Vagina (tissue), 2 donors: ENCODE results near the gene CALML3. TPM values are rescaled to one million over a fixed set of nuclear protein-coding genes. Genes with fewer than 3 reads are reported as not detected.

Source experiments
- DNase-seq, 2 donors: peaks; one replicate each; pipeline ENCODE4 v3.0.0-alpha.2; 2017; ENCODE audit errors: extremely low spot score in 2 of 2
- H3K27ac ChIP-seq: fragments of 200-600 bp; sonication (generic); one replicate; pipeline ENCODE4 v1.5.1; 2019
- H3K27me3 ChIP-seq: fragments of 200-600 bp; sonication (generic); one replicate; pipeline ENCODE4 v1.5.1; 2019
- H3K36me3 ChIP-seq, 2 donors: fragments of 200-600 bp; sonication (generic); one replicate each; pipeline ENCODE4 v1.5.1; 2017 to 2019
- H3K4me1 ChIP-seq: fragments of 200-600 bp; sonication (generic); one replicate; pipeline ENCODE4 v1.5.1; 2019
- H3K4me3 ChIP-seq, 2 donors: fragments of 200-600 bp; sonication (generic); 1 replicate in 1 of 2; 2 replicates in 1 of 2; pipeline ENCODE4 v1.5.1; 2016 to 2019
- H3K9me3 ChIP-seq: fragments of 200-600 bp; sonication (generic); one replicate; pipeline ENCODE4 v1.5.1; 2019
- POLR2A ChIP-seq, 2 donors: fragments of 450-650 bp; IDR thresholded peaks; one replicate each; pipeline ENCODE4 v1.6.1; 2017; ENCODE audit warnings: antibody characterized with exemption in 2 of 2, mild to moderate bottlenecking in 2 of 2, moderate library complexity in 2 of 2
- POLR2AphosphoS5 ChIP-seq, 2 donors: sonication (generic); formaldehyde crosslinking; IDR thresholded peaks; one replicate each; pipeline ENCODE4 v1.9.0; 2017; ENCODE audit warnings: antibody characterized with exemption in 2 of 2, mild to moderate bottlenecking in 2 of 2, low read depth in 1 of 2; ENCODE audit not compliant: insufficient read depth in 1 of 2
- intact Hi-C: fragments of 100-400 bp; cut with DNase I; formaldehyde crosslinking; loops from one replicate; pipeline ENCODE4 v1.15.1; 2023
- total RNA-seq: library from RNA; depleted of rRNA; stranded (reverse); fragments of >200 nt; gene quantifications from one replicate; pipeline ENCODE4 v1.2.3, GENCODE V29; 2016
- TF ChIP-seq, protein P1 (sequence below), 3 experiments: fragments of 450-650 bp in 2 of 3; fragments of 200-600 bp in 1 of 3; sonication (generic) in 1 of 3; IDR thresholded peaks; one replicate each; pipeline ENCODE4 v1.5.1; 2017 to 2019; ENCODE audit warnings: antibody characterized with exemption in 3 of 3, mild to moderate bottlenecking in 2 of 3, moderate library complexity in 2 of 3

CALML3 gene
- total RNA-seq, 1 donor from 2014 or later, result 50.6 TPM

DNA sequence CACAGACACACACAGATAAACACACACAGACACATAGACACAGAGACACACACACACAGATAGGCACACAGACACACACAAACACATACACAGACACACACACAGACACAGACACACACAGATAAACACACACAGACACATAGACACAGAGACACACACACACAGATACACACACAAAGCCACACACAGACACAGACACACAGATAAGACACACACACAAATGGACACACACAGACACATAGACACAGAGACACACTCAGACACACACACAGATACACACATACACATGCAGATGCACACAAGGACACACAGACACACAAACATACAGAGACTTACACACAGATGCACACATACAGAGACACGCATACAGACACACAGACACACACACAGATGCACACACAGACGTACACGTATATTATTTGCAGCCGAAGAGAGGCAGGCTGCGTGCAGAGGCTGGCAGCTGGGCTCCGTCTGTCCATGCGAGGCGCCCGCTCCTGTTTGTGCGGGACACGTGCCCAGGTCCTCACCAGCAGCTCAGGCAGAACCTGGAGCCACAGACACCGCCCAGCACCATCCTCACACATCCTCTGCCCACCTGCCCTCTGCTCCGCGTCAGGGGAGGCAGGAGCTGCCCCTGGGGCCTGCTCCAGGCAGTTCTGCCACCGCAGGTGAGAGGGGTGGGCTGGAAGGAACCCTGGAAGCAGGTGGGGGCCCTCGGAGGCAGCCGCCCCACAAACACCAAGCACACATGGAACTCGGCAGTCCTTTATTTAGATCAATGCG lies 26.6 kb upstream of the CALML3 start:
- TF ChIP-seq, protein P1, sequence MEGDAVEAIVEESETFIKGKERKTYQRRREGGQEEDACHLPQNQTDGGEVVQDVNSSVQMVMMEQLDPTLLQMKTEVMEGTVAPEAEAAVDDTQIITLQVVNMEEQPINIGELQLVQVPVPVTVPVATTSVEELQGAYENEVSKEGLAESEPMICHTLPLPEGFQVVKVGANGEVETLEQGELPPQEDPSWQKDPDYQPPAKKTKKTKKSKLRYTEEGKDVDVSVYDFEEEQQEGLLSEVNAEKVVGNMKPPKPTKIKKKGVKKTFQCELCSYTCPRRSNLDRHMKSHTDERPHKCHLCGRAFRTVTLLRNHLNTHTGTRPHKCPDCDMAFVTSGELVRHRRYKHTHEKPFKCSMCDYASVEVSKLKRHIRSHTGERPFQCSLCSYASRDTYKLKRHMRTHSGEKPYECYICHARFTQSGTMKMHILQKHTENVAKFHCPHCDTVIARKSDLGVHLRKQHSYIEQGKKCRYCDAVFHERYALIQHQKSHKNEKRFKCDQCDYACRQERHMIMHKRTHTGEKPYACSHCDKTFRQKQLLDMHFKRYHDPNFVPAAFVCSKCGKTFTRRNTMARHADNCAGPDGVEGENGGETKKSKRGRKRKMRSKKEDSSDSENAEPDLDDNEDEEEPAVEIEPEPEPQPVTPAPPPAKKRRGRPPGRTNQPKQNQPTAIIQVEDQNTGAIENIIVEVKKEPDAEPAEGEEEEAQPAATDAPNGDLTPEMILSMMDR (IDR thresholded peaks at IDR 0.05), result no peak
- TF ChIP-seq POLR2A (IDR thresholded peaks at IDR 0.05), result no peak
- TF ChIP-seq POLR2AphosphoS5 (IDR thresholded peaks at IDR 0.05; ENCODE audit: insufficient read depth in 1 of 2, low read depth in 1 of 2), result no peak
- Histone ChIP-seq H3K9me3 (no peaks in the 10 kb centered on the region), H3K27me3 (no peaks in the 10 kb centered on the region), H3K36me3 (no peaks in the 10 kb centered on the region), H3K27ac (no peak overlapping the region), H3K4me3 (peak overlapping the region in 1 of 2 donors; percentile 28), H3K4me1 (peaks cover 27% of the 10 kb centered on the region)
- no peak for DNase-seq
- intact Hi-C loops, result no loop called here

GRCh38 chr10:5498791-5499492 lies 25.8 kb upstream of the CALML3 start:
- no peaks in the 10 kb centered on the region for H3K36me3 ChIP-seq
- H3K4me3 ChIP-seq, result peak overlapping the region in 1 of 2 donors; percentile 28
- no peaks in the 10 kb centered on the region for H3K9me3 ChIP-seq
- intact Hi-C loops, result no loop called here
- peaks cover 28% of the 10 kb centered on the region for H3K4me1 ChIP-seq
- DNase-seq, result no peak
- no peak overlapping the region for H3K27ac ChIP-seq
- TF ChIP-seq, protein P1 (IDR thresholded peaks at IDR 0.05), result no peak
- TF ChIP-seq POLR2AphosphoS5 (IDR thresholded peaks at IDR 0.05; ENCODE audit: insufficient read depth in 1 of 2, low read depth in 1 of 2) (no peak), POLR2A (IDR thresholded peaks at IDR 0.05) (no peak)
- no peaks in the 10 kb centered on the region for H3K27me3 ChIP-seq

GRCh38 chr10:5499493-5500140 lies 25.1 kb upstream of the CALML3 start, which contains the start of gene CALML5:
Gene CALML5, minus strand, starts transcription at chr10:5499570. Its CDS starts 132 bp downstream, at chr10:5499438.
- DNase-seq, result no peak
- H3K27ac ChIP-seq, result no peak within 1 kb of the TSS
- peaks cover 35% of the 10 kb centered on the region for H3K4me1 ChIP-seq
- H3K4me3 ChIP-seq, result peak within 1 kb of the TSS in 1 of 2 donors; percentile 28
- intact Hi-C loops, result no loop called here
- no peaks in the 10 kb centered on the region for H3K27me3 ChIP-seq
- no peaks in the 10 kb centered on the region for H3K9me3 ChIP-seq
- TF ChIP-seq, protein P1 (IDR thresholded peaks at IDR 0.05), result no peak
- H3K36me3 ChIP-seq, result no peaks in the 10 kb centered on the region

DNA sequence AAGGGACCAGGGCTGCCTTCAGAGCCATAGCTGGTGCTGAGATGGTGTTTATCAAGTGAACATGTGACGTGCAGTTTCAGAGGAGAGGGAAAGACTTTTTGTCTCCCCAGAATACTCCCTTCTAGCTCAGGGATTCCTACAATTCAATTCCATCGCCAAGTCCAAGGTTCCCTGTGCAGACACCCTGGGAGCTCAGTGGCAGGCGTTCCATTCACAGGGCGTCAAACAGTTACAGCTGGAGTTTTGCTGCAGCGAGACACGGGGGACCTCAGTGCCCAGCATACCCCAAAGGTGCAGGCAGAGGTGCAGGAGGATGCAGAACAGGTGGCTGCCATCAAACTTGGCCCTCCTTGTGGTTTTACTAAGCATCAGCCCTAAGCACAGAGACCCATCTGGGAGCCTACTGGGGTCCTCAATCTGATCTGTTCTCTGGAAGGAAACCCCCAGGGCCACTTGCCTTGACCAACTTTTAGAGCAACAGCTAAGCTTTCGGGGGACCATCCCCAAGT lies 24.5 kb upstream of the CALML3 start:
- peaks cover 38% of the 10 kb centered on the region for H3K4me1 ChIP-seq
- no peak for DNase-seq
- H3K4me3 ChIP-seq, result no peak overlapping the region
- no peaks in the 10 kb centered on the region for H3K36me3 ChIP-seq
- H3K27ac ChIP-seq, result no peak overlapping the region
- H3K9me3 ChIP-seq, result no peaks in the 10 kb centered on the region
- no peaks in the 10 kb centered on the region for H3K27me3 ChIP-seq
- intact Hi-C loops, result no loop called here
- TF ChIP-seq POLR2A (IDR thresholded peaks at IDR 0.05), result no peak
- TF ChIP-seq, protein P1 (IDR thresholded peaks at IDR 0.05), result no peak
